ENCODE measurements around the gene AIFM1.

AIFM1 gene

GRCh38 chrX:130170752-130171445 is 5.3 kb upstream of the AIFM1 start:
- DNase-seq, result peak; percentile 78 to 89

- no peak for DNase-seq
Observed at GRCh38 chrX:130167040-130167439, 1.4 kb upstream of the AIFM1 start.

- no peak for DNase-seq
Observed at GRCh38 chrX:130166503-130166777, 799 bp upstream of the AIFM1 start.

GRCh38 chrX:130165181-130165702 is 399 bp downstream of the AIFM1 start:
- no peak for DNase-seq

GRCh38 chrX:130163398-130163797 is 2.2 kb downstream of the AIFM1 start:
- DNase-seq, result no peak

GRCh38 chrX:130162094-130162735 is 3.4 kb downstream of the AIFM1 start:
- DNase-seq, result no peak

- DNase-seq, result no peak
Observed at GRCh38 chrX:130159776-130160175, 5.9 kb downstream of the AIFM1 start.

- DNase-seq, result no peak
Observed at GRCh38 chrX:130158311-130158710, 7.3 kb downstream of the AIFM1 start.

- DNase-seq, result no peak
Observed at GRCh38 chrX:130155564-130155963, 10.1 kb downstream of the AIFM1 start.

- DNase-seq, result no peak
Observed at GRCh38 chrX:130147631-130148030, 18.0 kb downstream of the AIFM1 start.

GRCh38 chrX:130145123-130145522 is 20.5 kb downstream of the AIFM1 start:
- DNase-seq, result no peak

GRCh38 chrX:130144509-130144908 is 21.1 kb downstream of the AIFM1 start:
- DNase-seq, result no peak

GRCh38 chrX:130139474-130140201 is 26.0 kb downstream of the AIFM1 start:
- DNase-seq, result no peak

- no peak for DNase-seq
Observed at GRCh38 chrX:130136961-130137360, 28.7 kb downstream of the AIFM1 start.

- no peak for DNase-seq
Observed at GRCh38 chrX:130136496-130136895, 29.1 kb downstream of the AIFM1 start.

GRCh38 chrX:130130990-130131389 is 34.7 kb downstream of the AIFM1 start:
- DNase-seq, result no peak

GRCh38 chrX:130125091-130125874 is 40.4 kb downstream of the AIFM1 start:
- no peak for DNase-seq

- no peak for DNase-seq
Observed at GRCh38 chrX:130124577-130124976, 41.1 kb downstream of the AIFM1 start.

GRCh38 chrX:130121505-130121800 is 44.2 kb downstream of the AIFM1 start:
- DNase-seq, result no peak

- peak; percentile 21 to 76 for DNase-seq
Observed at GRCh38 chrX:130120746-130121504, 44.7 kb downstream of the AIFM1 start.

- peak in 1 of 2 experiments; percentile 57 for DNase-seq
Observed at GRCh38 chrX:130120321-130120731, 45.3 kb downstream of the AIFM1 start.

GRCh38 chrX:130119312-130119898 is 46.2 kb downstream of the AIFM1 start:
- no peak for DNase-seq
